Measurements from ENCODE around the gene SIT1. TPM values are rescaled to one million over a fixed set of nuclear protein-coding genes. Genes with fewer than 3 reads are reported as not detected.

Gene SIT1
- polyA plus RNA-seq, 2 of the 4 experiments (the other 2 are of a cell fraction): not detected

DNA sequence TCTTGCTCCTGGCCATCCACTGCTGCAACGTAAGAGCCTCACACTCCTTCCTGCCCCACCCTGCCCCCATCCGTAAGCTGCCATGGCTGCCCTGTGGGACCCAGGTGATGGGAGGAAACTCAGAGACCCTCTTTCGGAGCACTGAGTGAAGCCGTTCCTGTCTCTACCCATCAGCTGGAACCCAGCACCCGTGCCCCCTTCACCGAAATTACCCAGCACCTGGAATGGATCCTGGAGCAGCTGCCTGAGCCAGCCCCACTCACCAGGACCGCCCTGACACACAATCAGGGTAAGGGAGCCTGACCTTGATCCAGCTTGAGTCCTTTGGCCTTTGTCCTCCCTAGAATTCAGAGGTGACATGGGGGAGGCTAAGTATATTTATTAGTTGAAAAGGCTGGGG, 42.5 kb downstream of the SIT1 start:
- Histone ChIP-seq H3K27ac (no peak overlapping the region), H3K4me2 (no peak overlapping the region), H3K4me1 (peaks cover 11% of the 10 kb centered on the region), H3K9me3 (no peaks in the 10 kb centered on the region), H3K4me3 (no peak overlapping the region)
- WGBS (ENCODE audit: missing lambda C conversion rate): 88% methylated on average over 7 of the region's 7 CpGs
- FAIRE-seq (no peak), ATAC-seq (no peak), DNase-seq (ENCODE audit: low read depth in 1 of 2, low spot score in 1 of 2) (no peak)
- CTCF ChIA-PET: interaction anchor here (0.7 to 4.2 kb wide), 7 partner anchors 11 to 51 kb away, joined by 3 to 15 read pairs (median 4); partner anchors contain the start of genes CCDC107 and RMRP
- POLR2A ChIA-PET: no interaction called here
- TF ChIP-seq RFX5 (IDR thresholded peaks at IDR 0.05) (no peak), PHF8 (IDR thresholded peaks at IDR 0.05; ENCODE audit: borderline replicate concordance, low read depth) (no peak), MYC (IDR thresholded peaks at IDR 0.05; ENCODE audit: borderline replicate concordance, low read length) (no peak), KDM5A (IDR thresholded peaks at IDR 0.05) (no peak), ZC3H11A (IDR thresholded peaks at IDR 0.05) (no peak), HOXB13 (CRISPR knock-in tag; IDR thresholded peaks at IDR 0.05; ENCODE audit: low read depth) (no peak), RNF2 (IDR thresholded peaks at IDR 0.05; ENCODE audit: borderline replicate concordance, low read depth) (no peak), HOXA7 (CRISPR knock-in tag; IDR thresholded peaks at IDR 0.05) (no peak), RCOR1 (IDR thresholded peaks at IDR 0.05; ENCODE audit: low read depth, low read length) (no peak), FOXS1 (CRISPR knock-in tag; IDR thresholded peaks at IDR 0.05) (no peak), EP300 (IDR thresholded peaks at IDR 0.05) (no peak), BHLHE40 (IDR thresholded peaks at IDR 0.05; ENCODE audit: low read depth, low read length) (no peak), JUNB (IDR thresholded peaks at IDR 0.05) (no peak), TFCP2L1 (CRISPR knock-in tag; IDR thresholded peaks at IDR 0.05) (no peak), NR3C1 (IDR thresholded peaks at IDR 0.05) (no peak)
- TF ChIP-seq, protein P1, sequence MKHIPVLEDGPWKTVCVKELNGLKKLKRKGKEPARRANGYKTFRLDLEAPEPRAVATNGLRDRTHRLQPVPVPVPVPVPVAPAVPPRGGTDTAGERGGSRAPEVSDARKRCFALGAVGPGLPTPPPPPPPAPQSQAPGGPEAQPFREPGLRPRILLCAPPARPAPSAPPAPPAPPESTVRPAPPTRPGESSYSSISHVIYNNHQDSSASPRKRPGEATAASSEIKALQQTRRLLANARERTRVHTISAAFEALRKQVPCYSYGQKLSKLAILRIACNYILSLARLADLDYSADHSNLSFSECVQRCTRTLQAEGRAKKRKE (CRISPR knock-in tag; IDR thresholded peaks at IDR 0.05; ENCODE audit: low read depth): no peak
- TF ChIP-seq, protein P2, sequence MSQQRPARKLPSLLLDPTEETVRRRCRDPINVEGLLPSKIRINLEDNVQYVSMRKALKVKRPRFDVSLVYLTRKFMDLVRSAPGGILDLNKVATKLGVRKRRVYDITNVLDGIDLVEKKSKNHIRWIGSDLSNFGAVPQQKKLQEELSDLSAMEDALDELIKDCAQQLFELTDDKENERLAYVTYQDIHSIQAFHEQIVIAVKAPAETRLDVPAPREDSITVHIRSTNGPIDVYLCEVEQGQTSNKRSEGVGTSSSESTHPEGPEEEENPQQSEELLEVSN (IDR thresholded peaks at IDR 0.05; ENCODE audit: borderline replicate concordance, low read depth): no peak
- TF ChIP-seq, protein P3, sequence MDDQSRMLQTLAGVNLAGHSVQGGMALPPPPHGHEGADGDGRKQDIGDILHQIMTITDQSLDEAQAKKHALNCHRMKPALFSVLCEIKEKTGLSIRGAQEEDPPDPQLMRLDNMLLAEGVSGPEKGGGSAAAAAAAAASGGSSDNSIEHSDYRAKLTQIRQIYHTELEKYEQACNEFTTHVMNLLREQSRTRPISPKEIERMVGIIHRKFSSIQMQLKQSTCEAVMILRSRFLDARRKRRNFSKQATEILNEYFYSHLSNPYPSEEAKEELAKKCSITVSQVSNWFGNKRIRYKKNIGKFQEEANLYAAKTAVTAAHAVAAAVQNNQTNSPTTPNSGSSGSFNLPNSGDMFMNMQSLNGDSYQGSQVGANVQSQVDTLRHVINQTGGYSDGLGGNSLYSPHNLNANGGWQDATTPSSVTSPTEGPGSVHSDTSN (IDR thresholded peaks at IDR 0.05): no peak
- TF ChIP-seq, protein P4, sequence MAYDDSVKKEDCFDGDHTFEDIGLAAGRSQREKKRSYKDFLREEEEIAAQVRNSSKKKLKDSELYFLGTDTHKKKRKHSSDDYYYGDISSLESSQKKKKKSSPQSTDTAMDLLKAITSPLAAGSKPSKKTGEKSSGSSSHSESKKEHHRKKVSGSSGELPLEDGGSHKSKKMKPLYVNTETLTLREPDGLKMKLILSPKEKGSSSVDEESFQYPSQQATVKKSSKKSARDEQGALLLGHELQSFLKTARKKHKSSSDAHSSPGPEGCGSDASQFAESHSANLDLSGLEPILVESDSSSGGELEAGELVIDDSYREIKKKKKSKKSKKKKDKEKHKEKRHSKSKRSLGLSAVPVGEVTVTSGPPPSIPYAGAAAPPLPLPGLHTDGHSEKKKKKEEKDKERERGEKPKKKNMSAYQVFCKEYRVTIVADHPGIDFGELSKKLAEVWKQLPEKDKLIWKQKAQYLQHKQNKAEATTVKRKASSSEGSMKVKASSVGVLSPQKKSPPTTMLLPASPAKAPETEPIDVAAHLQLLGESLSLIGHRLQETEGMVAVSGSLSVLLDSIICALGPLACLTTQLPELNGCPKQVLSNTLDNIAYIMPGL (CRISPR knock-in tag; IDR thresholded peaks at IDR 0.05; ENCODE audit: borderline replicate concordance): no peak
- TF ChIP-seq, protein P5, sequence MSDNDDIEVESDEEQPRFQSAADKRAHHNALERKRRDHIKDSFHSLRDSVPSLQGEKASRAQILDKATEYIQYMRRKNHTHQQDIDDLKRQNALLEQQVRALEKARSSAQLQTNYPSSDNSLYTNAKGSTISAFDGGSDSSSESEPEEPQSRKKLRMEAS (IDR thresholded peaks at IDR 0.05): no peak

DNA sequence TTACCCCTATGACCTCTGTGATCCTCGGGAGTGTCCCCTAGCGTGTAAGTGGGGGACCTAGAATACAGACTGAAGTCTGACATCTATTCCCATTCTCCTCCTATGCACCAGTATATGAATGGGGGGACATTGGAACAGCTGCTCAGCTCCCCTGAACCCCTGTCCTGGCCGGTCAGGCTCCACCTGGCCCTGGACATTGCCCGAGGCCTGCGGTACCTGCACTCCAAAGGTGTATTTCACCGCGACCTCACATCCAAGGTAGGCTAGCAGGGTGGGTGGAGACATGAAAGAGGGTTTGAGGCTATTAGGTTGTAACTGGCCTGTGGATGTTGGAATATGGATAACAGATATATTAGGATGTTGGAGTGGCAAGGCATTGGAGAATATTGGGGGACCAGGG, 44.0 kb downstream of the SIT1 start:
- peak overlapping the region; percentile 82 for H3K4me2 ChIP-seq
- no peak overlapping the region for H3K27ac ChIP-seq
- no peak for FAIRE-seq

More for the DNA sequence above, 44.0 kb downstream of the SIT1 start:
- no peak for TF ChIP-seq FOXS1 (CRISPR knock-in tag; IDR thresholded peaks at IDR 0.05)
- TF ChIP-seq, protein P3 (IDR thresholded peaks at IDR 0.05): no peak
- TF ChIP-seq, protein P6, sequence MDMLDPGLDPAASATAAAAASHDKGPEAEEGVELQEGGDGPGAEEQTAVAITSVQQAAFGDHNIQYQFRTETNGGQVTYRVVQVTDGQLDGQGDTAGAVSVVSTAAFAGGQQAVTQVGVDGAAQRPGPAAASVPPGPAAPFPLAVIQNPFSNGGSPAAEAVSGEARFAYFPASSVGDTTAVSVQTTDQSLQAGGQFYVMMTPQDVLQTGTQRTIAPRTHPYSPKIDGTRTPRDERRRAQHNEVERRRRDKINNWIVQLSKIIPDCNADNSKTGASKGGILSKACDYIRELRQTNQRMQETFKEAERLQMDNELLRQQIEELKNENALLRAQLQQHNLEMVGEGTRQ (IDR thresholded peaks at IDR 0.05): no peak
- no peak for TF ChIP-seq NR3C1 (IDR thresholded peaks at IDR 0.05)
- TF ChIP-seq GATA3 (IDR thresholded peaks at IDR 0.05; ENCODE audit: borderline replicate concordance): no peak
- TF ChIP-seq ZFP36 (IDR thresholded peaks at IDR 0.05; ENCODE audit: borderline replicate concordance, partially characterized antibody): no peak
- no peak for TF ChIP-seq HEYL (CRISPR knock-in tag; IDR thresholded peaks at IDR 0.05)
- TF ChIP-seq BHLHE40 (IDR thresholded peaks at IDR 0.05; ENCODE audit: low read depth, low read length): no peak
- no peak for TF ChIP-seq HDAC2 (IDR thresholded peaks at IDR 0.05)
- no peak for TF ChIP-seq EP300 (IDR thresholded peaks at IDR 0.05)
- ChIA-PET POLR2A (no interaction called here), CTCF (interaction anchor here (1.3 kb wide), 1 partner anchor 40 kb away, joined by 3 read pairs; no protein-coding TSS in a partner anchor)
- Histone ChIP-seq H3K9me3 (no peaks in the 10 kb centered on the region), H3K4me1 (peaks cover 11% of the 10 kb centered on the region), H3K4me3 (peak overlapping the region; percentile 80; the same call in 2 of the 3 replicates)
- WGBS (ENCODE audit: missing lambda C conversion rate): 94% methylated on average over 7 of the region's 7 CpGs
- DNase-seq (ENCODE audit: low read depth in 1 of 2, low spot score in 1 of 2): no peak
- no peak for ATAC-seq
